ENCODE data around the gene ZNF232.
A peak's percentile ranks its signal among the peaks of the same experiment; 100 is the strongest.
"Not testable (repeated sequence)": the region's sequence is repeated elsewhere in the genome, so short reads cannot be mapped to it uniquely, and the experiment has no call there.

Gene ZNF232

GRCh38 chr17:5078106-5079028 lies 33.3 kb downstream of the ZNF232 start, which contains the start of gene ZFP3:
TSS of gene ZFP3 (plus strand) at chr17:5078467. CDS start at chr17:5091505, 13,038 bp downstream.
- peak; percentile 96 for ATAC-seq
- H3K36me3 Mint-ChIP-seq = peaks cover 26% of the 10 kb centered on the region
- peak within 1 kb of the TSS; percentile 99 for H3K27ac Mint-ChIP-seq
- H3K4me1 Mint-ChIP-seq = peaks cover 31% of the 10 kb centered on the region
- peaks cover 6% of the 10 kb centered on the region for H3K9me3 Mint-ChIP-seq
- no peaks in the 10 kb centered on the region for H3K27me3 Mint-ChIP-seq
- peak within 1 kb of the TSS; percentile 84 for H3K4me3 Mint-ChIP-seq

GRCh38 chr17:5077781-5078105 lies 33.9 kb downstream of the ZNF232 start:
- Mint-ChIP-seq H3K27me3 (no peaks in the 10 kb centered on the region), H3K9me3 (peaks cover 3% of the 10 kb centered on the region), H3K27ac (peak overlapping the region; percentile 99), H3K4me1 (peaks cover 31% of the 10 kb centered on the region), H3K4me3 (peak overlapping the region; percentile 84), H3K36me3 (peaks cover 19% of the 10 kb centered on the region)
- no peak for ATAC-seq

- H3K27me3 Mint-ChIP-seq, ATAC-seq, H3K9me3 Mint-ChIP-seq: not testable (repeated sequence)
- peaks cover 17% of the 10 kb centered on the region for H3K36me3 Mint-ChIP-seq
- peak overlapping the region; percentile 99 for H3K27ac Mint-ChIP-seq
- H3K4me3 Mint-ChIP-seq = peak overlapping the region; percentile 84
- H3K4me1 Mint-ChIP-seq = peaks cover 31% of the 10 kb centered on the region
Observed at GRCh38 chr17:5077275-5077674, 34.4 kb downstream of the ZNF232 start.

GRCh38 chr17:5075472-5075871 lies 36.2 kb downstream of the ZNF232 start:
- H3K36me3 Mint-ChIP-seq, H3K9me3 Mint-ChIP-seq, H3K27ac Mint-ChIP-seq, ATAC-seq, H3K27me3 Mint-ChIP-seq, H3K4me3 Mint-ChIP-seq: not testable (repeated sequence)
- H3K4me1 Mint-ChIP-seq = peaks cover 24% of the 10 kb centered on the region

GRCh38 chr17:5069724-5070123 lies 42.0 kb downstream of the ZNF232 start:
- H3K27me3 Mint-ChIP-seq = no peaks in the 10 kb centered on the region

GRCh38 chr17:5068236-5068635 lies 43.4 kb downstream of the ZNF232 start:
- no peak for ATAC-seq
- H3K4me1 Mint-ChIP-seq = no peaks in the 10 kb centered on the region
- no peaks in the 10 kb centered on the region for H3K36me3 Mint-ChIP-seq
- no peaks in the 10 kb centered on the region for H3K27me3 Mint-ChIP-seq
- H3K4me3 Mint-ChIP-seq = no peak overlapping the region
- H3K27ac Mint-ChIP-seq = no peak overlapping the region
- no peaks in the 10 kb centered on the region for H3K9me3 Mint-ChIP-seq

More at GRCh38 chr17:5069724-5070123, 42.0 kb downstream of the ZNF232 start:
- no peak for ATAC-seq
- H3K36me3 Mint-ChIP-seq = no peaks in the 10 kb centered on the region
- H3K4me1 Mint-ChIP-seq = no peaks in the 10 kb centered on the region
- H3K9me3 Mint-ChIP-seq = no peaks in the 10 kb centered on the region
- H3K27ac Mint-ChIP-seq = no peak overlapping the region
- no peak overlapping the region for H3K4me3 Mint-ChIP-seq

GRCh38 chr17:5065227-5065744 lies 46.4 kb downstream of the ZNF232 start:
- Mint-ChIP-seq H3K4me3 (no peak overlapping the region), H3K27me3 (no peaks in the 10 kb centered on the region), H3K9me3 (no peaks in the 10 kb centered on the region), H3K27ac (no peak overlapping the region), H3K4me1 (peaks cover 6% of the 10 kb centered on the region), H3K36me3 (no peaks in the 10 kb centered on the region)
- no peak for ATAC-seq
